NCI-H1048 (cell line): ENCODE measurements around the gene MCFD2.

Experiments used
- DNase-seq: peaks from one replicate; lab custom pipeline; 2025; lab: John Stamatoyannopoulos, UW

Gene MCFD2

DNA sequence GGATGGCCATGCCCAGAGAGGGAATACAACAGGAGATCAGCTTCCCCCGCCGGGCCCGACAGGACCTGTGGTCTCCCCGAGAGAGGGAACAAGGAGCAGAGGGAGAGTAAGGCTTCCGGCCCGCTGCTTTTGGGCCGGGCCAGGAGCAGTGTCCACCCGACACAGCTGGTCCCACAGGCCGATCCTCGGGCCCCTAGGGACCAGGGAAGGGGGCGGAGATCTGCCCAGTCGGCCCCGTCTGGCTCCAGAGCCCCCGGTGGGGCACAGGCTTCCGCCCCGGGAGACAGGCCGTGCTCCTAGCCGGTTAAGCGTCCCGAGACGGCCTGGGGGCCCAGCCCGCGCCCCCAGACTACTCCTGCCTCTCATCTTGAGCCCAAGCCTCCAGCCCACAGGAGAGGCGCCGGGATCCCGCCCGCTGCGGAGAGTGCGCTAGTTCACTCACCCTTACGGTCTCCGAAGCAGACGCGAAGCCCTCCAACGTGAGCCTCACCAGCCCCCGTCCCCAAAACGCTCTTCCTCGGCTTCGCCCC is at the start of gene MCFD2:
TSS of gene MCFD2 (minus strand) at position 526 of the 530 bp plus-strand sequence. CDS start 6,635 bp downstream, outside the sequence.
- no peak for DNase-seq

DNA sequence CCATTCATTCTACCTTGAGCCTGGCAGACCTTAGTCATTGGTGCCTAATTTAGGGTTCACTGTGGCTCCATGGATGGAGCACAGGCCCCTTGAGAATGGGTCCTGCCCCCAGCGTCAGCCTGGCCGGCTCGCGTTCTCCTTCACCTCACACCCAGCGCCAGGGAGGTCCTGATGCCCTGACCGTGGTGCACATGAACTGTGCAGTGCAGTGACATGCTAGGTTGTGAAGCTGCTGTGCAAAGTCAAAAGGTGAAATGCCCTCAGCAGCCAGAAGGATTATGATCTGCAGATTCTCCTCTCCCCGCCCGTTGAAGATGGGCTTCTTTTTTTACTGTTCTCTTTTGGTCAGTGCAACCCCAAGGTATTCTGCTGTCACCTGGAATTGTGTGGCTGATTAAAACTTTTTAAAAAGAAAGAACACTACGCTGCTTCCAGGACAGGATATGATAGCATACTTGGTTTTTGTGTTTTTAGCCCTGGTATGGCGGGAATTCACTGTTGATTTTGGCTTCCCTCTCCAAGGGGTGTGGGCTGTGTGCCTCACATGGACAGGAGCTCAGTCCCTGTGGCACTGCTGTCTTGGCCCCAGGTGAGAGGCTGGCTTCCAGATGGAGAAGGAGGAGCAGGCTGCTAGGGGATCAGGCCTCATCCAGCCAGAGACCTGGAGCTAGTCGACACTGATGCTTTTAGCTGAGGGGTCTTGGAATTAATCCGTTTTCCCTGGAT is 49.4 kb upstream of the MCFD2 start:
- DNase-seq, result no peak

GRCh38 chr2:46963941-46964673 is 48.5 kb upstream of the MCFD2 start:
- no peak for DNase-seq

- no peak for DNase-seq
These were observed 47.6 kb upstream of the MCFD2 start for GRCh38 chr2:46963210-46963609.

DNA sequence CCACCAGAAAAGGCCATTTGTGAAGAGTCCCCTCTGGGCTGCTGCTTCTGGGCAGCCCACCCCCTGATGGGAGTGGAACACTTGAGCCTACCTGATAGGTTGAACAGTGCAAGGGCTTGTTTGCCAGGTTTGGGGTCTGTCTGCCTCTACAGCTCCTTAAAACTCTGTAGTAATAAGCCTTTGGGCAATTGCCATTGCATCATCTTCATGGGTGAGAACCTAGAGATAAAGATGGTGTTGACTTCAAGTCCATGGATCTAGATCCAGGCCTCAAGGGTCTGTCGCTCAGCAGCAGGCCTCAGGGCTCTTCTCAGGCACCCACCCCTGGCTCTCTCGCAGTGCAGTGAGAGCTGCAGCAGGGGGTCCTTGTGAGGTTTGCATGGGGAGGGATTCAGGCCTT is 47.1 kb upstream of the MCFD2 start:
- DNase-seq, result no peak

- DNase-seq, result no peak
These were observed 45.0 kb upstream of the MCFD2 start for GRCh38 chr2:46960618-46961017.

DNA sequence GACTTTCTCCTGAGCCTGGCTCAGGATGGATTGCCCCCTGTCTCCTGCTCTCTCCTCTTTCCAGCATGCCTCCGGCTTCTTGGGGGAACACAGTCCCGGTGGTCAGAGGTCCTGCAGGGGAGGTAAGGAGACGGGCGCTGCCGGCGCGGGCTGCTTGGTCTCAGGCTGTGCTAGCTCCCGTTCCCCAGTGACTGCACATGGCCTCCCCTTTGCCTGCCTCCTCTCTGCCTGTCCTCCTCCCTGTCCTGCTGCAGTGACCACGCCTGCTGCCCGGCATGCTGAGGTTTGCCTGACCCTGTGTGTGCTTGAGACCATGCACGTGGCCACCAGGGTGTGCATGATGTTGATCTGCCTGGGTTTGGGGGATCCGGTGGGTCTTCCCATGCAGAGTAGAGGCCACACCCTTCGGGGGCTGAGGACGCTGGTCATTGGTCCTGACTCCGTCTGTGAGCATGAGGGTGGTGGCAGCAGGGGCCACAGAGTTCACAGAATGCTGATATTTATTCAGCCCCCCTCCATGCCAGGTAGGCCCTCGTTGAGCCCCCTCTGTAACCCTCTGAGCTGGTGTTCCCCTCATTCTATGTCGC is 42.9 kb upstream of the MCFD2 start:
- no peak for DNase-seq

DNA sequence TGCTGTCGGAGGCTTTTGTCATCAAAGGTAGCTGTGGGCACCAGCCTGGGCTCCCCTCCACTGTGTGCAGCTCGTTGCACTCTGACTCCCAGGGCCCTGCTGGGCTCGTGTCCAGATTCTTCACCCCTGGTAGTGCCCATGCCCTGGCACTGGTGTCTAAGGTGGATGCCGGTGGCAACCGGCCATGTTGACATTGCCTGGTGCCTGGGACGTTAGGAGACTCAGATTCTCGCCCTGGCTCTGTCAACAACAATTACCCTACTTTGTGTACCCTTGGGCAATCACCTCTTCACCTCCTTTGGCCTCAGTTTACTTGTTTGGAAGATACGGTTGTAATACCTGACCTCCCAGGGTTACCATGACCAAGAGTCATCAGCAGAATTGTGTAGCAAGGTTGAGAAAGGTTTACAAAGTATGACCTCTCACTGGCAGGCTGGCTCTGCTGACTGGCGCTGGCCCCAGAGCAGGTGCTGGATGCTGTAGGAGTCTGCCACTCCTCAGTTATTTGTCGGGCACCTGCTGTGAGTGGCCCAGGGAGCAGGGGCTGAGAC is 41.5 kb upstream of the MCFD2 start:
- DNase-seq, result no peak

GRCh38 chr2:46955764-46956163 is 40.2 kb upstream of the MCFD2 start:
- no peak for DNase-seq

DNA sequence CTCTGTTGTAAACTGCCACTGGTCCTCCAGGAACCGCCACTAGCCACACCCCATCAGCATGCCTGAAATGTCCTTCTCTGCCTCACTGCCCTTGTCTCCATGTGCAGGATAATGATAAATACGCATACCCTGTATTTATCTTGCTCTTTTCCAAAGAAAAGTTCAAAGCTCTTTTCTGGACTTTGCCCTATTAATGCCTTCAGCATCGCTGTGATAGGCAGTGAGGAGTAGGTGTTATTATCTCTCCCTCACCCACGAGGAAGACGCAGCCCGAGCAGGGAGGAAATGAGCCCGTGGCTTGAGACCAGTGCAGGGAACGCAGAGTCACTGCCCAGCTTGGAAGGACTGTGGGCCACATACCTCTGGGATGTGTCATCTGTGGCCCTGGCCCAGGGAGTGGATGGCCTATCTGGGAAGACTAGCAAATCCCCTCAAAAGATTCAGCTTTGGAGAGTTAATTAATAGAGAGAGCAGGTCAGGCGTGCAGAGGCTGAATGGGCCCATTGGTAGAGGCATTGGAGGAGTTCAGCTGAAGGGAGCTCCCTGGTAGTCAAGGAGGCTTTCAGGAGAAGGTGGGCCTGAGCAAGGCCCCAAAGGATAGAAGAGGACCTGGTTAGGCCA is 39.5 kb upstream of the MCFD2 start:
- DNase-seq, result no peak

GRCh38 chr2:46952171-46952570 is 36.6 kb upstream of the MCFD2 start:
- no peak for DNase-seq

DNA sequence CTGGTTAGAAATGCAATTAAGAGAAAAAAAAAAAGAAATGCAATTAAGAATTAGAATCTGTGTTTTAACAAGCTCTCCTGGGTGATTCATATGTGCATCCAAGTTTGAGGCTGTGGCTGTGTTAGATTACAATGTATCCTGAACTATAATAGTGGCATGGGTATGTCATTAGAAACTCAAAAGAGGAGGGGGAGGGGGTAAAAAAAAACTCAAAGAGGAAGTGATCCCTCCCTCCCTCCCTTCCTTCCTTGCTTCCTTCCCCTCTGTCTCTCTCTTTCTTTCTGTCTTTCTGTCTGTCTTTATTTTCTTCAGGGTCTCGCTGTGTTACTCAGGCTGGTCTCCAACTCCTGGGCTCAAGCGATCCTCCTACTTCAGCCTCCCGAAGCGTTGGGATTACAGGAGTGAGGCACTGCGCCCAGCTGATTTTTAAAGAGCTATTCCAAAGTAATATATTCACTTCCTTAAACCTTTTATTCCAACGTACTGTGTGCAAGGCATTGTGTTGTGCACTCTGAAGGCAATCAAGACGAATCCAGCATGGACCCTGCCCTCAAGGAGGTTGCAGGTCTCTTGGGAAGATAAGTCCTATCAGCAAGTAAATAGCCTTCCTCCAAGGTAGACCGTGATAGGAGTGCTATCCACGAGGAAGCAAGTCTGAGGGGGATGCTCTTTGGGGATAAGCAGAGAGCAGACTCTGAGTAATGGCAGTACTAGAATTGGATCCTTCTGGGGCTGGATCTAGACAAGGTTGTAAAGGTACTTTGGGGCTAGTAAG is 35.9 kb upstream of the MCFD2 start:
- no peak for DNase-seq

DNA sequence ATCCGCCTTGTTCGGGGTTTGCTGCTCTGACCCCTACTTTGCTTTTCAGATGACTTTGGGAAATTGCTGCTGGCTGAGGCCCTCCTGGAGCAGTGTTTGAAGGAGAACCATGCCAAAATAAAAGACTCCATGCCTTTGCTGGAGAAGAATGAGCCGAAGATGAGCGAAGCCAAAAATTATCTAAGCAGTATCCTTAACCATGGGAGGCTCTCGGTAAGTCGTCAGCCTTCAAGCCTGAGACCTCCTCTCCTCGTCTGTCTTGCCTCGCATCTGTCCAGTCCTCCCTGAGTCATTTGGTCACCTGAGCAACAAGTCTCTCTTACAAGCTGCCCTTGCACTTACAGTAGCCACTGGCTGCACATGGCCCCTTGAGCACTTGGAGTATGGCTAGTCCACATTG is 34.7 kb upstream of the MCFD2 start:
- no peak for DNase-seq

- DNase-seq, result no peak
These were observed 32.2 kb upstream of the MCFD2 start for GRCh38 chr2:46947841-46948240.

DNA sequence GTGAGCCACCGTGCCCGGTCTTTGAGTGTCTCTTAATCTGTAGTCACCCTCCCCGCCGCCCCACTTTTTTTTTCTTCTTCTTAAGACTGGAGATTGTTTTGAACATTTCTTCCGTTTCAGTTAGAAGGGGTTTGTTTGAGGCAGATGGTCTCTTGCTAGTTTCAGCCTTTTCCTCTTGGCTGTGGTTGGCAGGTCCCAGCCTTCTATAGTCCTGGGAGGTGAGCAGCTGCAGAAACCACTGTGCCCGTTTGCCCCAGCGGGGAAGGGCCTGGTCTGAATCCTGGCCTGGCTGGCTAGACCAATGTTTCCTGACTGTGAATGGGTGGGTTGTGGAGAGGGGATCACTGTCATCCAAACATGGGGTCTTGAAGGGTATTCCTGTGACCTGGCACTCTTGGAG is 30.1 kb upstream of the MCFD2 start:
- no peak for DNase-seq

DNA sequence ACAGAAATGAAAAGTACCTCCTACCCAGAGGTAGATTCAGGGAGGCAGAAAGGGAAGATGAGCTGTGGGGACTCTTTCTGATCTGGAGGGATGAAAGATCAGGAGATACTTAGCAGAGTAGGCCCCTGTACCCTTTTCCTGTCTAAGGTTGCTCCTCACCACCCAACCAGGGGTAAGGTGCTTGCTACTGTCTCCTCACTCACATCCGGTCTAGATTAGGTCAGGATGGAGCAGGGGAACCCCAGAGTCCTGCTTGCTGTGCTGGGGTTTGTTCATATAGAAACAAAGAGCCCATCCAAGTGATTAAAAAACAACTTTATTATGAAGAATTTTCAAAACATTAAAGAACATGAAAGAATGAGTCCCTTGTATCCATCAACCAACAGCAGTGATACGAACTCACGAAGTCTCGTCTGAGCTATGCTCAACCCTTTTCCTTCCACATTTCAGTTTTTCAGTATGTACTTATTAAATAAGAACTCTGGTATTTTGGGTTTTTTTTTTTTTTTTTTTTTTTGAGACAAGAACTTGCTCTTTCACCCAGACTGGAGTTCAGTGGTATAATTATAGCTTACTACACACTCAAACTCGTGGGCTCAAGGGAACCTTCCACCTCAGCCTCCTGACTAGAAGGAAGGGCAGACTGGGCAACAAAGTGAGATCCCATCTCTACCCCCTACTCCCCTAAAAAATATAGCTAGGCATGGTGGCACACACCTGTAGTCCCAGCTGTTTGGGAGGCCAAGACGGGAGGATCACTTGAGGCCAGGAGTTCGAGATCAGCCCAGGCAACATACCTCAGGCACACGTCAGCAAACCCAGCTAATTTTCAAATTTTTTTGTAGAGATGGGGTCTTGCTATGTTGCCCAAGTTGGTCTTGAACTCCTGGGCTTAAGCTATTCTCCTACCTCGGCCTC is 28.5 kb upstream of the MCFD2 start:
- no peak for DNase-seq

DNA sequence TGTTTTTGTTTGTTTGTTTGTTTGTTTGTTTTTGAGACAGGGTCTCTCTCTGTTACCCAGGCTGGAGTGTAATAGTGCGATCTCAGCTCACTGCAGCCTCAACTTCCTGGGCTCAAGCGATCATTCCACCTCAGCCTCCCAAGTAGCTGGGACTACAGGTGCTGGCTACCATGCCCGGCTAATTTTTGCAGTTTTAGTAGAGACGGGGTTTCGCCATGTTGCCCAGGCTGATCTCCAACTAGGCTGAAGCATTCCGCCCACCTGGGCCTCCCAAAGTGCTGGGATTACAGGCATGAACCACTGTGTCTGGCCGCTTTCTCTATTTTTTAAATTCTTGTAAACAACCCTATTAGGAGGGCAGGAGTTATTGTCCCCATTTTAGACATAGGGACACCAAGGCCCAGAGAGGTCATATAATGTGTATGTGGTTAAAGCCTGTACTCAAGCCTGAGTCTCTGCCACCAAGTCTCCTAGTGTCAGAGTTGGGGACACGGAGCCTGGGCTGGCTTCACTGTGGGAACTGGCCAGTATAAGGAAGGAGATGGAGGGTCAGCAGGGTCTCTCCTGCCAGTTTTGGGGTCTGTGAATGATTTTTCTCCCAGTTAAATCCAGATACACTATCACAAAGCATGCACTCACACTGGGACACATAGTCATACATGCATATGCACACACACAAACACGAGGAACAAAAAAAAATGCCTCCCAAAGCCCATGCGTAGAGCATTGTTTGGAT is 27.5 kb upstream of the MCFD2 start:
- DNase-seq, result no peak

- DNase-seq, result no peak
These were observed 26.5 kb upstream of the MCFD2 start for GRCh38 chr2:46942143-46942526.

- DNase-seq, result no peak
These were observed 24.2 kb upstream of the MCFD2 start for GRCh38 chr2:46939626-46940359.
